Fibroblast of the aortic adventitia (primary cell): ENCODE data around the gene TENM4. TPM values are rescaled to one million over a fixed set of nuclear protein-coding genes. Genes with fewer than 3 reads are reported as not detected.
"Not testable (repeated sequence)": the region's sequence is repeated elsewhere in the genome, so short reads cannot be mapped to it uniquely, and the experiment has no call there.

ENCODE experiments used
- DNase-seq: peaks from one replicate; pipeline ENCODE4 v3.0.0-alpha.2; 2010; ENCODE audit warnings: low read depth
- H3K4me3 ChIP-seq: 2 replicates; pipeline ENCODE4 v1.5.1; 2011; ENCODE audit warnings: low read depth, mild to moderate bottlenecking, control low read depth, low read length, moderate library complexity
- CTCF ChIP-seq: IDR thresholded peaks from 2 replicates; pipeline ENCODE4 v1.5.1; 2011; ENCODE audit warnings: mild to moderate bottlenecking, low read length, control low read depth, inconsistent platforms; ENCODE audit not compliant: insufficient read depth
- total RNA-seq: library from RNA; depleted of rRNA; stranded (reverse); fragments of >200 nt; gene quantifications from 2 replicates; pipeline ENCODE4 v1.2.3, GENCODE V29; 2012; ENCODE audit warnings: low replicate concordance

TENM4 gene
- total RNA-seq, 1 donor: 113 TPM

- peak; percentile 7 for TF ChIP-seq CTCF
- no peak overlapping the region for H3K4me3 ChIP-seq
- DNase-seq: no peak
Measured at GRCh38 chr11:78832226-78832947, 608.4 kb downstream of the TENM4 start.

- no peak for TF ChIP-seq CTCF
- DNase-seq: no peak
Measured at GRCh38 chr11:78831571-78831970, 609.3 kb downstream of the TENM4 start.

GRCh38 chr11:78830277-78830819, 610.5 kb downstream of the TENM4 start:
- no peak overlapping the region for H3K4me3 ChIP-seq
- TF ChIP-seq CTCF: no peak
- DNase-seq: no peak

More at GRCh38 chr11:78831571-78831970, 609.3 kb downstream of the TENM4 start:
- no peak overlapping the region for H3K4me3 ChIP-seq

GRCh38 chr11:78829146-78829545, 611.7 kb downstream of the TENM4 start:
- TF ChIP-seq CTCF: no peak
- no peak for DNase-seq
- no peak overlapping the region for H3K4me3 ChIP-seq

DNA sequence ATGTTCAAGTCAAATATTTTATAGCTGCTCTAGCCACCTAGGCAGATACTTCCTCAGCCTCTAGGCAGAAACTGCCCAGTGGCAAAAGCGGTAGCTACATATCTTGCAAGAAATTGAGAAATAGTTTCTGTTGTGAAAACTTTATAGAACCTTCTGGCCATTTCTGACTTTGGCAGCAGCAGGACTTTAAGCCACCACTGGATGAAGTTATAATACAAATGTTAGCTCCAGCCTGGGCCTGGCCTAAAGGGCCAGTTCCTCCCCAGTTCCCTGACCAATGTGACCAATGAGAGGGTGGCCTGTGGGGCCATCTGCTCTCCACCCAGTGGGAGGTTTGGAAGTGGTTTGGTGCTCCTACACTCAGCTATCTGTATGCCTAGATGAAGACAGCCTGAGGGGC, 612.2 kb downstream of the TENM4 start:
- TF ChIP-seq CTCF: no peak
- DNase-seq: peak; percentile 17
- no peak overlapping the region for H3K4me3 ChIP-seq

GRCh38 chr11:78827291-78827690, 613.5 kb downstream of the TENM4 start:
- not testable (repeated sequence) for DNase-seq, H3K4me3 ChIP-seq

- no peak for TF ChIP-seq CTCF
- DNase-seq: peak; percentile 34
- no peak overlapping the region for H3K4me3 ChIP-seq
Measured at GRCh38 chr11:78825591-78826020, 615.2 kb downstream of the TENM4 start.
